K562 (cell line): ENCODE results near the gene TXN2.

Experiments
- EZH2 ChIP-seq: IDR thresholded peaks from 2 replicates; pipeline ENCODE4 v1.6.1; 2012; ENCODE audit warnings: low read depth, mild to moderate bottlenecking, inconsistent platforms, low read length, borderline replicate concordance
- ZNF318 ChIP-seq, 2 experiments: fragments of 450-650 bp; IDR thresholded peaks; 2 replicates each; pipeline ENCODE4 v1.6.1; 2016; ENCODE audit warnings: mild to moderate bottlenecking in 2 of 2, borderline replicate concordance in 1 of 2, low read depth in 1 of 2, moderate library complexity in 1 of 2

GRCh38 chr22:36497910-36498665, 16.6 kb upstream of the TXN2 start:
- TF ChIP-seq ZNF318 (IDR thresholded peaks at IDR 0.05; ENCODE audit: borderline replicate concordance in 1 of 2, low read depth in 1 of 2) = no peak
- no peak for TF ChIP-seq EZH2
